ENCODE data around the gene DSCAM.
"Not testable (repeated sequence)": the region's sequence is repeated elsewhere in the genome, so short reads cannot be mapped to it uniquely, and the experiment has no call there.

DSCAM gene

GRCh38 chr21:40043423-40043822 lies 803.5 kb downstream of the DSCAM start:
- no peak for TF ChIP-seq CTCF (conservative IDR thresholded peaks at IDR 0.05; ENCODE audit: low read length)
- no peak for DNase-seq (ENCODE audit: low read depth)
- no peak overlapping the region for H3K4me3 ChIP-seq (ENCODE audit: low read length)

- TF ChIP-seq CTCF (conservative IDR thresholded peaks at IDR 0.05; ENCODE audit: low read length): no peak
- H3K4me3 ChIP-seq (ENCODE audit: low read length): no peak overlapping the region
- no peak for DNase-seq (ENCODE audit: low read depth)
Observed at GRCh38 chr21:40041446-40041845, 805.5 kb downstream of the DSCAM start.

- not testable (repeated sequence) for DNase-seq (ENCODE audit: low read depth); H3K4me3 ChIP-seq (ENCODE audit: low read length)
Observed at GRCh38 chr21:40033156-40033782, 813.7 kb downstream of the DSCAM start.

GRCh38 chr21:40029888-40030287 lies 817.1 kb downstream of the DSCAM start:
- TF ChIP-seq CTCF (conservative IDR thresholded peaks at IDR 0.05; ENCODE audit: low read length): no peak
- no peak overlapping the region for H3K4me3 ChIP-seq (ENCODE audit: low read length)
- no peak for DNase-seq (ENCODE audit: low read depth)

GRCh38 chr21:40028393-40028792 lies 818.6 kb downstream of the DSCAM start:
- H3K4me3 ChIP-seq (ENCODE audit: low read length); DNase-seq (ENCODE audit: low read depth): not testable (repeated sequence)

- no peak overlapping the region for H3K4me3 ChIP-seq (ENCODE audit: low read length)
- DNase-seq (ENCODE audit: low read depth): no peak
- TF ChIP-seq CTCF (conservative IDR thresholded peaks at IDR 0.05; ENCODE audit: low read length): no peak
Observed at GRCh38 chr21:40021558-40022351, 825.2 kb downstream of the DSCAM start.

GRCh38 chr21:40020651-40021050 lies 826.3 kb downstream of the DSCAM start:
- no peak overlapping the region for H3K4me3 ChIP-seq (ENCODE audit: low read length)
- no peak for TF ChIP-seq CTCF (conservative IDR thresholded peaks at IDR 0.05; ENCODE audit: low read length)
- DNase-seq (ENCODE audit: low read depth): no peak

- no peak overlapping the region for H3K4me3 ChIP-seq (ENCODE audit: low read length)
- no peak for DNase-seq (ENCODE audit: low read depth)
- no peak for TF ChIP-seq CTCF (conservative IDR thresholded peaks at IDR 0.05; ENCODE audit: low read length)
Observed at GRCh38 chr21:40018871-40019475, 828.0 kb downstream of the DSCAM start.

Data from AG10803 (cell line).